ENCODE data around the gene PCBP2. TPM values are rescaled to one million over a fixed set of nuclear protein-coding genes. Genes with fewer than 3 reads are reported as not detected.

Gene PCBP2
- total and polyA plus RNA-seq, 2 donors (not counting 3 experiments of a cell fraction or from before 2014, with no cell fraction given), result 526 to 995 TPM

- CTCF ChIA-PET, result interaction anchor here (1.0 to 1.6 kb wide), 5 partner anchors 11 to 130 kb away, joined by 3 to 5 read pairs (median 4); partner anchors contain the start of gene AAAS
- POLR2A ChIA-PET, result no interaction called here
- Histone ChIP-seq H3K9me3 (replicated peaks; ENCODE audit: control insufficient read depth, insufficient read depth, low read length) (no peaks in the 10 kb centered on the region), H3K36me3 (ENCODE audit: control insufficient read depth in 2 of 2, extremely low read depth in 1 of 2, insufficient read depth in 2 of 2, low read length in 2 of 2) (peaks cover 15 to 17% of the 10 kb centered on the region in 2 experiments), H3K27ac (ENCODE audit: insufficient read depth, low read depth, low read length) (no peak overlapping the region), H3K4me1 (ENCODE audit: control insufficient read depth, extremely low read depth, insufficient read depth, low read length) (peaks cover 12% of the 10 kb centered on the region), H4K20me1 (replicated peaks; ENCODE audit: control insufficient read depth, extremely low read depth, insufficient read depth, low read length) (peaks cover 16% of the 10 kb centered on the region), H2AFZ (ENCODE audit: low read depth, low read length) (no peak overlapping the region), H3K4me3 (replicated peaks in 1 of 3; ENCODE audit: insufficient read depth in 1 of 3, low read depth in 1 of 3, low read length in 3 of 3) (no peak overlapping the region), H3K9ac (replicated peaks; ENCODE audit: extremely low read depth, insufficient read depth, low read length) (no peak overlapping the region), H3K4me2 (ENCODE audit: insufficient read depth, low read length) (no peak overlapping the region), H3K27me3 (ENCODE audit: control insufficient read depth in 2 of 2, insufficient read depth in 2 of 2, low read length in 2 of 2) (no peaks in the 10 kb centered on the region), H3K79me2 (ENCODE audit: control insufficient read depth, insufficient read depth, low read length) (peaks cover 38% of the 10 kb centered on the region), H3K9me1 (replicated peaks; ENCODE audit: control insufficient read depth, extremely low read depth, insufficient read depth, low read length) (no peaks in the 10 kb centered on the region)
- intact Hi-C loops (cut with micrococcal nuclease), result loop anchor here (1.0 to 5.0 kb wide), 3 partner anchors 10 to 226 kb away; partner anchors contain the start of genes ATP5MC2 and PRR13
- no TSS peak for BruUV-seq (replicated peaks)
- TF ChIP-seq CTCF (IDR thresholded peaks at IDR 0.05; ENCODE audit: extremely low read depth in 1 of 2, insufficient read depth in 1 of 2, low read depth in 1 of 2, low read length in 2 of 2) (no peak), POLR2A (IDR thresholded peaks at IDR 0.05; ENCODE audit: low read depth, low read length) (no peak), JUN (IDR thresholded peaks at IDR 0.05; ENCODE audit: borderline replicate concordance, insufficient read depth, insufficient read length, low read depth) (no peak), POLR2AphosphoS5 (IDR thresholded peaks at IDR 0.05; ENCODE audit: insufficient read depth, low read depth, low read length) (no peak), EZH2 (IDR thresholded peaks at IDR 0.05; ENCODE audit: borderline replicate concordance, low read depth, low read length, severe bottlenecking) (no peak), MAX (IDR thresholded peaks at IDR 0.05; ENCODE audit: insufficient read depth, insufficient read length) (no peak), GATA2 (IDR thresholded peaks at IDR 0.05; ENCODE audit: insufficient read depth, insufficient read length, low read depth, low read length) (no peak), FOS (IDR thresholded peaks at IDR 0.05; ENCODE audit: borderline replicate concordance, insufficient read depth, low read length) (no peak), MYC (IDR thresholded peaks at IDR 0.05; ENCODE audit: low read depth, low read length) (no peak)
- dilution Hi-C loops (cut with MboI; ENCODE audit: extremely low pct_ligation_motif_present, low sequenced_read_pairs), result no loop called here
- DNase-seq (ENCODE audit: low read depth, low spot score), result no peak
- FAIRE-seq, result no peak
Measured at GRCh38 chr12:53450936-53451335, 966 bp upstream of the PCBP2 start.

Measured in endothelial cell of umbilical vein (primary cell).